Brain pericyte (primary cell): ENCODE results near the gene JAKMIP1.

Experiments used
- DNase-seq: peaks from one replicate; pipeline ENCODE4 v3.0.0-alpha.2; 2012; ENCODE audit warnings: low read depth, low spot score

JAKMIP1 gene

DNA sequence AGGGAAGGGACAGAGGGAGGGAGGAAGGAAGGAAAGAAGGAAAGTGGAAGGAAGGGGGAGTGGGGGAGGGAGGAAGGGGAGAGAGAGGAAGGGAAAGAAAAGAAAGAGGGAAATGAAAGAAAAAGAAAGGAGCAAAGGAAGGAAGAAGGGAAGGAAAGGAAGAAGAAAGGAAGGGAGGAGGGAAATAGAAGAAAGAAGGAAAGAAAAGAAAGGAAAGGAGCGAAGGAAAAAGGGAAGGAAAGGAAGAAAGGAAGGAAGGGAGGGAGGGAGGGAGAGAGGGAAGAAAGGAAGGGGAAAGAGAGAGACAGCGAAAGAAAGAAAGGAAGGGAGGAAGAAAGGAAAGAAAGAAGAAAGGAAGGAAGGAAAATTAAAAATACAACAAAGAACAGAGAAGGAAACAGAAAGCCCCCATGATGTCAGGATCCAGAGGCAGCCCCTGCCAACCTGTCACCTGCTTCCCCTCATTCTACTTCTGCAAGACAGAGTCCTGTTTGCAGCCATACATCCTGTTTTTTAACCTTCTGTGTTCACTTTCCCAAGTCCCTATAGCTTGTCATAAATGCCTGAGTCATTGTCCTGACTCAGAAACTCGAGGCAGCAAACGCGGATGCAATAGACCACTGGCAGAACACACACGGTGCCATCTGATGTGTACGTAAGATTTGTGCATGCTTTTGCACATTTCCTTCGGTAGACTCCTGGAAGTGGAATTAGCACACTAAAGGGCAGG lies 105.2 kb downstream of the JAKMIP1 start:
- DNase-seq, result no peak

DNA sequence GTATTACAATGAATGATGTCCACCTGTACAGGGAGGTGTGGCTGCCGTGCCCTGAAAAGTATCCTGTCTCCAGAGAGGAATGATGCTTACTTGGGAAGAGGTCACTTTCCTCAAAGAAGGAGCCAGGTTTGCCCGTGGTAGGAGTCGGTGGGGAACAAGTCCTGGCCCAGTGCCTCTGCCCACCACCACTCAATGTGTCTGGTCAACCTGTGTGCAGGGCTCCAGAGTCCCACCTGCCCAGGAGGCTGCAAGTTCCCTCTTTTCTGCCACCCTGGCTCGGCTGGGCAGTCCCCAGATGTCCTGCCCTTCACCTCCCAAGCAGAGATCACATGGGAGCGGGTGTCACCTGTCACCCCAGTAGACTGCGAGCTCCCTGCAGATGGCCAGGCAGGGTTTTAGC lies 106.7 kb downstream of the JAKMIP1 start:
- DNase-seq, result no peak

DNA sequence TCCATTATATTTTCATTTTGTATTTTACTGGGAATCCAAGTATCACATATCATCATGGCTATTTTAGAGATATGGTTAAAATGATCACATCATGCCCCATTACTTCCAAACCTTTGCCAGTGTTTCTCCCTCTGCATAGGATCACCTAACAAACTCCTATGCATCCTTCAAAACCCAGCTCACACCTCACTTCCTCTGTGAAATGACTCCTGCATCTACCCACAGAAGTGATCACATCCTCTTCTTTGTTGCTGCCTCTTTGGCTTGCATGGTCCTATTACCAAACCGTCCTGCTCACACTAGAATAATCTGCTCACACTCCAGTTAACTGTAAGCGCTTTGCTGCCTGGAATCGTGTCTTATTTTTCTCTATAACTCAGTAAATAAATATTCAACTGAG lies 107.4 kb downstream of the JAKMIP1 start:
- no peak for DNase-seq

DNA sequence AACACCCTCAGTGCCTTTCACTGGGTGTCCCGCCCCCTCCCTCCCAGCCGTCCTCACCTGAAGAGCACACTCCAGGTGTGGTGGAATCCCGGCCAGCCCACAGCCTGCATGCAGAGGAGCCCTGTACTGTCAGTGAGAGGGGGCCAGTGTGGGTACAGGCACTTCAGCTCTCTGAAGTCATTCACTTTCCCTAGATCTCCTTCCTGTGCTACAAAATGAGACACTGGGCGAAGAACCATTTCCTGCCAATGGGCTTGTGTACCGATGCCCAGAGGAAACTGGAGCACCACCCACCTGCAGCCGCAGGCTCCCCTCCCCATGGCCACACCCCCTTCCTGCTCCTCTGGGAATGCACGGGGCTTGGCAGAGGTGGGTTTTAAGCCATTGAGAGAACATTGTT lies 108.2 kb downstream of the JAKMIP1 start:
- DNase-seq, result no peak

DNA sequence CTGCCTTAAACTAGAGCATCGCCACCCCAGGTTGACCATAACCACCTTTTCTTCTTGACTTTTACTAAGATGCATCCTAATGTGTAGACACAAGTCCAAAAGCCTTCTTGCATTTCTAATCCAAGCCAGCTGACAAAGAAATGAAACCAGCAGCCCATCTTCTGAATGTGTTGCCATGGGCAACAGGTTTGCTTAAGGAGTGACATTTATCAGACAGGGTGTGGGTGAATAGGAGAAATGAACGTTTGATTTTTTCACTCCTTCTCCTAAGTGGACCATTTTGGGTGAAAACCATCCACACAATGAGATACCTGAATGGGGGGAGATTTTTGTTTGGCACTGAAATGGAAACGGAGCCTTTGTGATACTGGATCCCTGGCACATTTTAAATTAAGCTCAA lies 109.4 kb downstream of the JAKMIP1 start:
- DNase-seq, result no peak

DNA sequence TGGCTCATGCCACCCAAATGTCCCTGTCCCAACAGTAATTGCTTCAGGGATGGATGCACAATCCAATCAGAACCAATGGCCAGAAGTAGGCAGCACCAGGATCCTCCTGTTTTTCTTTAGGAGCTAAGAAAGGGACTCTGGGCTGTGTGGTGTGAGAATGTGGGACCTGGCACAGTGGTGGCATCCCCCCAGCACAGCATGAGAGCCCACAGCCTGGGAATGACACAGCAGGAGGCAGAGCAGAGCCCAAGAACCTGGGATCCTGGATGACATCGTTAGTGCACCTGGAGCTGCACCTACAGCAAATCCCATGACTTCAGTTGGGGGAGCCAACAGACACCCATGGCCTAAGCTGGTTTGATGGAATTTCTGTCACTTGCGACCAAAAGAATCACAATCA lies 111.4 kb downstream of the JAKMIP1 start:
- DNase-seq, result no peak

DNA sequence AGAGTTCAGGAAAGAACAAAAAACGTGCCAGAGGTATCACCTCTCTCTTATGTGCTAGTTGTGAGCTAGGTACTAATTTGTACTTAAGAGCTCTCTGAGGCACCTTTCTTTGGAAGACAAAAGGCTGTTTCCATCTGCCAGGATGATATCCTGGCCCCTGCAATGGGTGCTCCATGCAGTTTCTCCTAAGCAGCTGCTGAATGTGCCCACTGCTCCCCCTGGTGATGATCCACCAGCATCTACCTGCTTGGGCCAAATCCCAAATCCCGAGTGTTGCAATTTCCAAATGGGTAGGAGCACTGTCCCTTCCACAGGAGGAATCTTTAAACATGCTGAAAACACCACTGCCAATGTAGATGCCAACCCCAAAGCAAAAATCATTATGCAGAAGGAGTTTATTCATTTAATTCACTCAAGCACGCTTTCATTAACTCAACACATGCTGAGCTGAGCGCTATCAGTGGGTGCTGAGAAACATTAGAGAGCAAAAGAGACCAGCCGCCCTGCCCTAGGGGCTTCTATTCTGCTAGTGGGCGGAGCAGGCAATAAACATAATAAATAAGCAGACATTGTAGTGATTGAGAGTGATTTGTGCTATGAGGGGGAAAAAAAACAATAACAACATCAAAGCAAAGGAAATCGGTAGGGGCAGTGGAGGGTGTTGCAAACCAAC lies 112.5 kb downstream of the JAKMIP1 start:
- DNase-seq, result no peak

DNA sequence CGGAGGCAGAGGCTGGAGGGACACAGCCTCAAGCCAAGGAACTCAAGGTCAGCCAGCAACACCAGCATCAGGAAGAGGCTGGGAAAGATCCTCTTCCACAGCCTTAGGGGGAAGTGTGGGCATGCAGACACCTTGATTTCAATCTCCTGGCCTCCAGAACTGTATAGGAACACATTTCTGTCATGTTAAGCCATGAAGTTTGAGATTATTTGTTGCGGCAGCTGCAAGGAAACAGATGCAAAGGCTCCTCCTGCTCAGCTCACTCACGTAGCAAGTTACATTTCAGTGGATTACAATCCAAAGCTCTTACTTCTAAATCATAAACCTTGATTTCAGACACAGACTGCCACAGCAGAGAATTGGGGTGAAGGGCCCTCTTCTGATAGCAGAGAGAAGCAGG lies 113.5 kb downstream of the JAKMIP1 start:
- DNase-seq, result no peak

DNA sequence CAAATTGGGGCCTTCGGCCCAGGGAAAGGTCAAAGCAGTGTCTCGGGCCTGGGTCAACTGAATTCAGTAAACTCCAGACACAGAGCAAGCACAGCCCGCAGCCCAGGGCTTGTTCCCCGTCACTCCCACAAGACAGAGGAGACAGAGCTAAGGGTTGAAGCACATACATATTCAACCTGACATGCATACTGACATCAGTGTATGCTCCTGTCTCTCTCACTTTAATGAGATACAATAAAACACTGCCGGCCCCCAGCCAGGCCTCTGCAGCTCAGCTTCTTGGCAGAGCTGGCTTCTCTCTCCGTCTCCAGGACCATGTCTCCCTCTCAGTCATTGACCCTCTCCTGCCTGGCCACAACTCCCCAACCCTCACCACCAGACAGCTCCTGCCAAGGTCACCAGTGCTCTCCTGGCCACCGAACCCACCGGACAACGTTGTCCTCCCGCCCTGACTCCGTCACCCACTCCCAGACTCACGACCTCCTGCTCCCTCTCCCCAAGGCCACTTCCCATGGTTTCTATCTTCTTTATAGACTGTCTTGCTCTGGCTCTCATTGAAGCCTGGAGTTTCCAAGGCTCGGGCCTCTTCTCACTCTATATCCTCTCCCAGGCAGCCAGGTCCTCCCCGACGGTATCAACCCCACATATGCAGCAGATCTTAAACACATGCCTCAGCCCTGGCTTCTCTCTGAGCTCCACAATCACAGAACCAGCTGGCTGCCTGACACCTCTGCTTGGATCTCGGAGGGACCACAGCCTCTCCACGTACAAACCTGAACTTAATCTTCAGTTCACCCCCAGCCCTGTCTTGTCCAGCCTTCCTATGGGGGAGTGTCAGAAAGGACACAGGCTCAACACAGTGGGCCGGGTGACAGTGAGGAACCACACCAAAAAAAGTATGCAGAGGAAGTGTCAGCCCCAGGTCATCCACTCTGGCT lies 114.4 kb downstream of the JAKMIP1 start:
- DNase-seq, result no peak

DNA sequence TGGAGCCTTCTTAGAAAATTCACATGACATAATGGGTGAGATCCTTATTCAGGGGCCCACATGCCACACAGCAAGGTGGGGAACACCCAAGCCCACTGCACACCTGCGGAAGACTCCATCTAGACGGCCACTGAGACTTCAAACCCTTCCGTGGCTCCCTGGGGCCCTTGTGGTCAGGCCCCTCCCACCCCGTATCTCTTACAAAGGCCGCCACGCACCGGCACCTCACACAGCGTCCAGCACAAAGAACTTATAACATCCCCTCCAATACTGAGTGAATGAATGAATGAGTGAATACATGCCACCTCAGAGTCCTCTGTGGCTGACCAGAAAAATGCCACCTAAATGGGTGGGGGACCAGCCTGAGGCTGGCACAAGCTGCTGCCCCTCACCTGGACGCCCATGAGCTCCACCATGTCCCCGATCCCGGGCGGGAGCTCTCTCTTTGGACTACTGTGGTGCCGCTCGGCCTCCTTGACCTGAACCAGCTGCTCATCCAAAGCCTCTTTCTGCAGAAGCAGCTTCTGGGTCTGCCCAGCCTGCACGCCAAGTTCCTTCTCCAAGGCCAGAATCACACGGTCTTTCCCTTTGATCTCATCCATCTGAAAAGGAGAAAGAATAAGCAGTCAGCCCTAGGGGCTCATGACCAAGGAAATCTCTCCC lies 115.2 kb downstream of the JAKMIP1 start:
- no peak for DNase-seq

DNA sequence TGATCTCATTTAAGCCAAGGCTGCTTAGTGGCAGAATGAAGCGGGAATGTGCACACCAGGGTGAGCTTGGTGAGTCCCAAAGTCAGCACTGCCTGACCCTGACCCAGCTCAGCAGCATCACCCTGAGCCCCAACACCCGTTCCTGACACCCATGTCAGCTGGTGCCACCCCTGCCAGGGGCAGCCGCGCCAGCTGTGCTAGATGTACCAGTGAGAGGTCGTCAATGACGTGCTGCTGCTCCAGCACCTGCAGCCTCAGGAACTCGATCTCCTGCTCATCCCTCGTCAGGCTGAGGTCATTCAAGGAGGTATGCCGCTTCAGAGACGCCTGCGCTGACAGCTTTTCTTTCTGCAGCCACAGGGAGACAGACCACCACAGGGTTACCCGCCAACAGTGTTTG lies 120.4 kb downstream of the JAKMIP1 start:
- no peak for DNase-seq

DNA sequence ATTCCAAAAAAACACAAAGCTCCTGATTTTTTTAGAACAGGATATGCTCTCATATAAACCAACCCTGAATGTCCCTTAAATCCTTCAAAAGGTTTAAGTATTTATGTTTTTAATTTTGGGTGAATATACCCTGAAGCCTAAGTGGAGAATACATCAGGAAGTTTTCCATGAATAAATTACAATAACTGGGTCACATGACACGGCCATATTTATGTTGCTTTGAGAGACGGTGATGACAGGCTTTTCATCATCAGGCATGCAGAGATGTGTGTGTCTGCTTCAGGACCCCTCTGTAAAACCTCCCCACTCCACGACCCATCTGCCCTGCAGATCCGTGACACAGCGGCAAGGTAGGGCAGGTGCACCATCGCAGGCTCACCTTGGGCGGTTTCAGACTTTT lies 121.8 kb downstream of the JAKMIP1 start:
- DNase-seq, result no peak

DNA sequence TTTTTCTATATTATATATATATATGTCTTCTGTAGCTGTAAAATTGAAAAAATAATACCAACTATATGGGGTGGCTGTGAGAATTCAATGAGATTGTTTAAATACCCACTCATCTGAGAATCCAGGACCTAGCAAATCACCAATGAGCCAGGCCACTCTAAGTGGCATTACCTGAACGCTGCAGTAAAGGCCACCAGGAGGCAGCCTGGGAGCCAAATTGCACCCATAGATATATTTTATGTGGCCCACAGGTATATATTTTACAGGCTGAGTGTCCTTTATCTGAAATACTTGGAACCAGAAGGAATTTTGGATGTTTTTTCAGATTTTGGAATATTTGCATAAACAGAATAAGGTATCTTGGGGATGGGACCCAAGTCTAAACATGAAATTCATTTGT lies 124.0 kb downstream of the JAKMIP1 start:
- DNase-seq, result no peak

DNA sequence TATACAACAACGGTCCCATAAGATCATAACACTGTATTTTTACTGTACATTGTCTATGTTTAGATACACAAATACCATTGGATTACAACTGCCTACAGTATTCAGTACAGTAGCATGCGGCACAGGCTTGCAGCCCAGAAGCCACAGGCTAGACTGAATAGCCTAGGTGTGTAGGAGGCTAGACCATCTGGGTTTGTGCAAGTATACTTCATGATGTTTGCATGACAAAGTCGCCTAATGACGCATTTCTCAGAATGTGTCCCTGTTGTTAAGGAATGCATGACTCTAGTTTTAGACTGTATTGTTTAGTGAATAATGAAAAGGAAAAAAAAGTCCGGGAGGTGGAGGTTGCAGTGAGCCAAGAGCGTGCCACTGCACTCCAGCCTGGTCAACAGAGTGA lies 125.6 kb downstream of the JAKMIP1 start:
- DNase-seq, result no peak

DNA sequence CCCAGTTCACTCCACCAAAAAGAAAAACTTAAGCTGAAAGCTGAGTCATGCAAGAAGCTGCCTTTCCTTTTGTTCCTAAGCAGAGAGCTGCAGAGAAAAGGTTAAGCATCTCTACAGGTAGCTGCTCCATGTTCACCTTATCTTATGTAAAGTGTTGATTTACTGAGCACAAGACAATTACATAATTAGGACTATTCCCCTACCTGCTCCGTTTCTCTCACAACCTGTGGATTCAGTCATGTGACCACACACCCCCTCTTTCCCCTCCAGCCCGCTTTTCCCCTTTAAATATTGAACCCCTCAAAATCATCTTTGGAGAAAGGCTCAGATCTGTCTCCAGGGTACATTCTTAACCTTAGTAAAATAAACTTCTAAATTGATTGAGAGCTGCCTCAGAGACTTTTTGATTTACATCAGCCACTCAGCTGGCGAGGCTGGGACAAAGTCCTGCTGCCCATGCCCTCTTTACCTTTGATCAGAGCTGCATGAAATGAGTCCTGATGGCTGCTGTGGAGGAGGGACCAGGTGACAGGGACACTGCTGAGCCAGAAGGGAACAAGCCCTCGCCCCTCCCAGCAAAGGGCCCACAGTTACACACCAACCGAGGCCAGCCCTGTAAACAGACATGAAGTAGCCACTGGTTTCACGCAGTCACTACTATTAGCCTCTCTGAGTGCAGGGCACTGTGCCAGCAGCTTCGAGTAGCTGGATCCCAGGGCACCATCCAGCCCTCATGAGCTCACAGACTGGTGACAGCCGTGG lies 128.2 kb downstream of the JAKMIP1 start:
- DNase-seq, result no peak

DNA sequence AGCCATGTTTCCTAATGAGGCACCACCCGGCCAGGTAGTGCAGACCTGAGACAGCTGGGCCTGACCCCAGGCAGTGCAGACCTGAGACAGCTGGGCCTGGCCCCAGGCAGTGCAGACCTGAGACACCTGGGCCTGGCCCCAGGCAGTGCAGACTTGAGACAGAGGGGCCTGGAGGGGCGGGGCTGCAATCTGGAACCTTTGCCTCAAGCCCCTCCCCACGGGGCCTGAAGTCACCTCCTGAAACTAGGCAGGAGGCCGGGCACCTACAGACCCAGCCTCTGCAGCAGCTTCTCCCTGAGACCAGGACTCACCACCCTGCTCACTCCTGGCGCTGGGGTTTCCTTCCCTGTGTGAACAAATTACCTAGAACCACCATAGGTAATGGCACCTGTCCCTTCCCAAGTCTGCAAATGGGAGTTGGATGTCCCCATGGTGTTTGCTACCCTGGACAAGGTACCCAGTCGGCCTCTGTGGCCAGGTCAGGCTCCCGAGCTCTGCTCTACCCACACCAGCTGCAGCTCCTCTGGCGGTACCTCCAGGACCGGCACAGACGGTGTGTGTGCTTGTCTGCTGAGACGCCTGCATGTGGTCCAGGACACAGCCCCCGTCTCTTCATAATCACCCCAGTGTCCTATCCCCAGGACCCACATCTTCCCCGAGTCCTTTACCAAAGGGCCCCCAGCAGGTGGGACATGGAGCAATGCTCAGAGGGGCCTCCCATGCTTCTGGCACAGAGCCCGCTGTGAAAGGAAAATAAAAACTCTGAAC lies 129.0 kb downstream of the JAKMIP1 start:
- no peak for DNase-seq

DNA sequence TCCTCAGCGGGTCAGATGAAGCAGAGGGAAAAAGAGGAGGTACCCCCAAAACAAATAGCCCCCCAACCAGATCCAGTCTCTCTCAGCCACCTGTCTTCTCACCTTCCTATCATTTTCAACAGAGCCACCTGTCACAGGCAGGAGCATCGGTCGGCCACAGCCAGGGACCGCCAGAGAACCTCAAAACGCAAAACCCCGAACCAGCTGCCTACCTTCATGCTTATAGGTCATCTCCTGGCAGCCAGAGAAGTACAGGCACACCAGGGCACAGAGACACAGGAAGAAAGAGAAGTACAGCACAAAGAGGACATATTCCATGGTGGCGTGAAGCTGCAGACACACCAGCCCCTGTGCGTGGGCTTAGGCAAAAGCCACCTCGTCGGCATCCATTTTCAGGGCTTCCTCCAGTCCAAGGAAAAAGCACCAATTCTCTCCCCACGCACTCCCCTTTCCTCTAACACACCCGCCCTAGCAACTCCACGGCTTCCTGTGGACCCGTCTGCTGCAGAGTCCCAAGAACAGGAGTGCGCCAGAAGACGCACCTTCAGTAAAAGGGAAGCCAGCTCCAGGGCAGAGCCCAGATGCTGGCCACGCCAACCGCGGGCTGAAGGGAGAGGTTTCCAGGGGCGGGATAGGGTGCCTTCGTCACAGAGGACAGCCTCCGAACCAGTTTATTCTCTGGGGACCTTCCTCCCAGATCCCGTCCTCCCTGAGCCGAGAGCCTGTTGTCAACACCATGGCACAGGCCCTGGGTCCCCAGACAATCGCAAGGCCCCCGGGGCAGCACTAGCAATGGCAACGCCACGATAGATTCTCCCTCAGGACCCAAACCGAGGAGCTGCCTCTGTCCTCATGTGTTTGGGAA lies 130.3 kb downstream of the JAKMIP1 start:
- DNase-seq, result no peak

DNA sequence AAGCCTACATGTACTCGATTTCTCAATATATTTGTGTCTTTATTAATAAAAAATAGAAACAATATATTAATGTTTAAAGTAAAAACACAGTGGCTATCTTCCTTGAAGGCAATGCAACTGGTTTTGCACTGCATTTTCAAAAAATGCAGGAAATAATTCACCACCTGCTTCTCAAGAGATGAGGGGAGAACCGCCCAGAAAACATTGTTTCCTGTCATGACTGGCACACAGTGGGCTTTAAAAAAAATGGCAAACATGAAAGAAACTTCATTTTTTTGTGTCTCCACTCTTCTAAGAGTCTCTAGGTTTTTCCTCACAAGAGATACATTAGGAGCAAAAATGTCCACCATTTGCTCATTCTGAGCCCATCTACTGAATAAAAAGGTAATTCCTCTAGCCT lies 131.4 kb downstream of the JAKMIP1 start:
- no peak for DNase-seq

DNA sequence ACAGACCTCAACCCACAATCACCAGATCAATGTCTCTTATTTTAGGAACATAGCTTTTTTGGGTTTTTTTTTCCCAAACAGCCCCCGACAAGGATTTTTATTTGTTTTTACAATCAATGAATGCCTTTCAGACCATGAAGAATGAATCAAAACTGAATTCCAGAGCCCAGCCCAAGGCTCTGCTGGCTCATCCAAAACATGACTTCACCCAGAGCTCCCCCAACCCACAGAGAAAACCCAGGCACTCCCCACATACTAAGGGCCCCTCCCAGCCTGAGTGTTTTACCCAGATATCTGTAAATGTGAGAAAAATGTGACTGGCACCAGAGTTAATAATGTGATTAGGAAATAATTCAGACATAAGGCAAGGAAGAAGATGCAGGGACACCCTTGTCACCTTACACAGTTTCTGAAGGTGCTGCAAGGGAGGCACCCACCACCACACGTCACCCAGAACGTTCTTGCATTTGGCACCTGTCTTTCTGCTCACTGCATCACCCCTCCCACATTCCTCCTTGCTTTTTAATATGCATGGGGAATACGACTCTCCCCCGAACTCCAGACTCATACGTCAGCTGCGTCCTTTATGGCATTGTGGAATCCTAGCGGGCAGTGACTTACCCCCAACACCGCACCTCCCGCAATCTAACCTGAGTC lies 134.3 kb downstream of the JAKMIP1 start:
- no peak for DNase-seq
